ENCODE results near the gene LRRC8D.

LRRC8D gene

GRCh38 chr1:89945852-89946476, 125.1 kb downstream of the LRRC8D start:
- no peaks in the 10 kb centered on the region for H3K79me2 ChIP-seq (ENCODE audit: insufficient read depth, low read length)
- no peaks in the 10 kb centered on the region for H3K27me3 ChIP-seq (ENCODE audit: insufficient read depth, low read length, poor library complexity, severe bottlenecking)
- H2AFZ ChIP-seq (ENCODE audit: low read length): no peak overlapping the region
- H3K9ac ChIP-seq (ENCODE audit: low read depth, low read length, poor library complexity, severe bottlenecking): no peak overlapping the region
- no peak overlapping the region for H3K4me3 ChIP-seq (ENCODE audit: low read length, poor library complexity, severe bottlenecking)
- H3K36me3 ChIP-seq (ENCODE audit: insufficient read depth, low read length): no peaks in the 10 kb centered on the region
- TF ChIP-seq CTCF (conservative IDR thresholded peaks at IDR 0.05; ENCODE audit: low read length): no peak
- H3K4me2 ChIP-seq (ENCODE audit: low read depth, low read length, poor library complexity, severe bottlenecking): no peak overlapping the region
- no peaks in the 10 kb centered on the region for H4K20me1 ChIP-seq (ENCODE audit: insufficient read depth, low read length, poor library complexity, severe bottlenecking)
- H3K9me3 ChIP-seq (ENCODE audit: insufficient read depth, low read depth, low read length): no peaks in the 10 kb centered on the region
- no peaks in the 10 kb centered on the region for H3F3A ChIP-seq (ENCODE audit: low read depth)
- H3K4me1 ChIP-seq (ENCODE audit: insufficient read depth, low read length, poor library complexity, severe bottlenecking): peaks cover 4% of the 10 kb centered on the region
- H3K9me2 ChIP-seq (replicated peaks; ENCODE audit: low read depth, low read length): no peaks in the 10 kb centered on the region

GRCh38 chr1:89946532-89946931, 125.7 kb downstream of the LRRC8D start:
- Histone ChIP-seq H3K4me2 (ENCODE audit: low read depth, low read length, poor library complexity, severe bottlenecking) (no peak overlapping the region), H3K4me3 (ENCODE audit: low read length, poor library complexity, severe bottlenecking) (no peak overlapping the region), H2AFZ (ENCODE audit: low read length) (no peak overlapping the region), H3K9me2 (replicated peaks; ENCODE audit: low read depth, low read length) (no peaks in the 10 kb centered on the region), H3F3A (ENCODE audit: low read depth) (0 out of 2 replicates have a peak, but pooled peaks cover under 1% of the 10 kb centered on the region), H3K4me1 (ENCODE audit: insufficient read depth, low read length, poor library complexity, severe bottlenecking) (no peaks in the 10 kb centered on the region), H3K9me3 (ENCODE audit: insufficient read depth, low read depth, low read length) (no peaks in the 10 kb centered on the region), H3K27me3 (ENCODE audit: insufficient read depth, low read length, poor library complexity, severe bottlenecking) (no peaks in the 10 kb centered on the region), H3K36me3 (ENCODE audit: insufficient read depth, low read length) (no peaks in the 10 kb centered on the region), H3K9ac (ENCODE audit: low read depth, low read length, poor library complexity, severe bottlenecking) (no peak overlapping the region), H3K79me2 (ENCODE audit: insufficient read depth, low read length) (no peaks in the 10 kb centered on the region), H4K20me1 (ENCODE audit: insufficient read depth, low read length, poor library complexity, severe bottlenecking) (no peaks in the 10 kb centered on the region)
- no peak for TF ChIP-seq CTCF (conservative IDR thresholded peaks at IDR 0.05; ENCODE audit: low read length)
- TF ChIP-seq EZH2phosphoT487 (IDR thresholded peaks at IDR 0.05; ENCODE audit: borderline replicate concordance): no peak

DNA sequence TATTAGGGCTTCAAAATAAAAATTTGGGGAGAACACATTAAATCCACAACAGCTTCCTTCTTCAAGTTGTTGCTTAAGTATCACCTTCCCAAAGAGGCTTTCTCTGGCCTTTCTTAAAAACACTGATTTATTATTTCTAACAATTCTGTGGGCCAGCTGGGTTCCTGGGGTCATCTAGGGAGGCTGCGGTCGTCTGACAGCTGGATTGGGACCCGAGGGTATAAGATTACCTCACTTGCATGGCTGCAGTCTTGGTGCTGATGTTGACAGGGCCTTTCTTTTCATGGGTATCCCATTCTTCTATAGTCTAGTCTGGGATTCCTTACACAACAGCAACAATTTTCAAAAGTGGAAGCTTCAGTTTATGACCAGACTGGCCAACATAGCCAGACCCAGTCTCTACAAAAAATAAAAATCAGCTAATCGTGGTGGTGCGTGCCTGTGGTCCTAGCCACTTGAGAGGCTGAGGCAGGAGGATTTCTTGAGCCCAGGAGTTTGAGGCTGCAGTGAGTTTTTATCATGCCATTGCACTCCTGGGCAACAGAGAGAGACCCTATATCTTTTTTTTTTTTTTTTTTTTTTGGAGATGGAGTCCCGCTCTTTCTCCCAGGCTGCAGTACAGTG, 128.0 kb downstream of the LRRC8D start:
- Histone ChIP-seq H4K20me1 (ENCODE audit: insufficient read depth, low read length, poor library complexity, severe bottlenecking) (no peaks in the 10 kb centered on the region), H3K9ac (ENCODE audit: low read depth, low read length, poor library complexity, severe bottlenecking) (no peak overlapping the region), H3K9me3 (ENCODE audit: insufficient read depth, low read depth, low read length) (no peaks in the 10 kb centered on the region), H3K27me3 (ENCODE audit: insufficient read depth, low read length, poor library complexity, severe bottlenecking) (no peaks in the 10 kb centered on the region), H3K4me1 (ENCODE audit: insufficient read depth, low read length, poor library complexity, severe bottlenecking) (peaks cover 13% of the 10 kb centered on the region), H3K36me3 (ENCODE audit: insufficient read depth, low read length) (no peaks in the 10 kb centered on the region), H3K79me2 (ENCODE audit: insufficient read depth, low read length) (no peaks in the 10 kb centered on the region), H3K4me3 (ENCODE audit: low read length, poor library complexity, severe bottlenecking) (no peak overlapping the region), H2AFZ (ENCODE audit: low read length) (no peak overlapping the region), H3K4me2 (ENCODE audit: low read depth, low read length, poor library complexity, severe bottlenecking) (no peak overlapping the region), H3K9me2 (replicated peaks; ENCODE audit: low read depth, low read length) (no peaks in the 10 kb centered on the region), H3F3A (ENCODE audit: low read depth) (0 out of 2 replicates have a peak, but pooled peaks cover 4% of the 10 kb centered on the region)
- TF ChIP-seq EZH2phosphoT487 (IDR thresholded peaks at IDR 0.05; ENCODE audit: borderline replicate concordance) (no peak), CTCF (conservative IDR thresholded peaks at IDR 0.05; ENCODE audit: low read length) (no peak)
